H7 (cell line): ENCODE results near the gene SHISA9. TPM values are rescaled to one million over a fixed set of nuclear protein-coding genes. Genes with fewer than 3 reads are reported as not detected.

Experiments used
- DNase-seq: peaks from one replicate; pipeline ENCODE4 v3.0.0; 2012
- H3K27me3 ChIP-seq: 2 replicates; pipeline ENCODE4 v1.6.0; 2011; ENCODE audit warnings: mild to moderate bottlenecking, low read length; ENCODE audit not compliant: control insufficient read depth, insufficient read depth
- H3K36me3 ChIP-seq: replicated peaks from 2 replicates; pipeline ENCODE4 v1.5.1; 2011; ENCODE audit warnings: low read length; ENCODE audit not compliant: control insufficient read depth, insufficient read depth
- H3K4me3 ChIP-seq: 2 replicates; pipeline ENCODE4 v1.5.1; 2011; ENCODE audit warnings: low read depth, mild to moderate bottlenecking, control low read depth, low read length, moderate library complexity; ENCODE audit not compliant: insufficient read depth
- total RNA-seq: library from RNA; depleted of rRNA; stranded (reverse); fragments of >200 nt; shearing (Covaris generic); gene quantifications from 2 replicates; pipeline ENCODE4 v1.2.3, GENCODE V29; 2014

SHISA9 gene
- total RNA-seq, 1 experiment from 2014 or later = 7.7 TPM

GRCh38 chr16:13104772-13105171 lies 203.4 kb downstream of the SHISA9 start:
- Histone ChIP-seq H3K36me3 (no peaks in the 10 kb centered on the region), H3K27me3 (no peaks in the 10 kb centered on the region), H3K4me3 (no peak overlapping the region)
- DNase-seq = no peak

GRCh38 chr16:13105427-13105826 lies 204.0 kb downstream of the SHISA9 start:
- Histone ChIP-seq H3K4me3 (no peak overlapping the region), H3K36me3 (no peaks in the 10 kb centered on the region), H3K27me3 (no peaks in the 10 kb centered on the region)
- no peak for DNase-seq

GRCh38 chr16:13106464-13106863 lies 205.1 kb downstream of the SHISA9 start:
- no peak for DNase-seq
- no peaks in the 10 kb centered on the region for H3K36me3 ChIP-seq
- no peaks in the 10 kb centered on the region for H3K27me3 ChIP-seq
- no peak overlapping the region for H3K4me3 ChIP-seq

GRCh38 chr16:13108126-13108525 lies 206.7 kb downstream of the SHISA9 start:
- Histone ChIP-seq H3K4me3 (no peak overlapping the region), H3K36me3 (no peaks in the 10 kb centered on the region), H3K27me3 (no peaks in the 10 kb centered on the region)
- DNase-seq = no peak

GRCh38 chr16:13109171-13109570 lies 207.8 kb downstream of the SHISA9 start:
- Histone ChIP-seq H3K4me3 (no peak overlapping the region), H3K27me3 (no peaks in the 10 kb centered on the region), H3K36me3 (no peaks in the 10 kb centered on the region)
- DNase-seq = no peak

GRCh38 chr16:13110124-13110796 lies 208.9 kb downstream of the SHISA9 start:
- Histone ChIP-seq H3K4me3 (no peak overlapping the region), H3K27me3 (no peaks in the 10 kb centered on the region), H3K36me3 (no peaks in the 10 kb centered on the region)
- peak; percentile 6 for DNase-seq

GRCh38 chr16:13111747-13112146 lies 210.3 kb downstream of the SHISA9 start:
- Histone ChIP-seq H3K27me3 (no peaks in the 10 kb centered on the region), H3K36me3 (no peaks in the 10 kb centered on the region), H3K4me3 (no peak overlapping the region)
- DNase-seq = no peak

- no peak for DNase-seq
- Histone ChIP-seq H3K36me3 (no peaks in the 10 kb centered on the region), H3K4me3 (no peak overlapping the region), H3K27me3 (no peaks in the 10 kb centered on the region)
Observed at GRCh38 chr16:13113741-13114140, 212.3 kb downstream of the SHISA9 start.

GRCh38 chr16:13118091-13118490 lies 216.7 kb downstream of the SHISA9 start:
- H3K27me3 ChIP-seq = no peaks in the 10 kb centered on the region
- DNase-seq = no peak
- H3K36me3 ChIP-seq = no peaks in the 10 kb centered on the region
- no peak overlapping the region for H3K4me3 ChIP-seq

GRCh38 chr16:13120091-13120490 lies 218.7 kb downstream of the SHISA9 start:
- H3K36me3 ChIP-seq = no peaks in the 10 kb centered on the region
- DNase-seq = no peak
- H3K4me3 ChIP-seq = no peak overlapping the region
- no peaks in the 10 kb centered on the region for H3K27me3 ChIP-seq

- Histone ChIP-seq H3K27me3 (no peaks in the 10 kb centered on the region), H3K36me3 (no peaks in the 10 kb centered on the region), H3K4me3 (no peak overlapping the region)
- DNase-seq = peak; percentile 11
Observed at GRCh38 chr16:13120557-13120956, 219.2 kb downstream of the SHISA9 start.

- Histone ChIP-seq H3K27me3 (no peaks in the 10 kb centered on the region), H3K4me3 (no peak overlapping the region), H3K36me3 (no peaks in the 10 kb centered on the region)
- DNase-seq = no peak
Observed at GRCh38 chr16:13123991-13124390, 222.6 kb downstream of the SHISA9 start.

GRCh38 chr16:13127144-13127543 lies 225.7 kb downstream of the SHISA9 start:
- Histone ChIP-seq H3K4me3 (no peak overlapping the region), H3K36me3 (no peaks in the 10 kb centered on the region), H3K27me3 (no peaks in the 10 kb centered on the region)
- no peak for DNase-seq

GRCh38 chr16:13130586-13130985 lies 229.2 kb downstream of the SHISA9 start:
- Histone ChIP-seq H3K36me3 (no peaks in the 10 kb centered on the region), H3K4me3 (no peak overlapping the region), H3K27me3 (no peaks in the 10 kb centered on the region)
- no peak for DNase-seq

- no peaks in the 10 kb centered on the region; the same call in 1 of the 2 replicates for H3K27me3 ChIP-seq
- no peak overlapping the region for H3K4me3 ChIP-seq
- no peak for DNase-seq
- H3K36me3 ChIP-seq = no peaks in the 10 kb centered on the region
Observed at GRCh38 chr16:13134836-13135235, 233.4 kb downstream of the SHISA9 start.

- Histone ChIP-seq H3K4me3 (no peak overlapping the region), H3K27me3 (no peaks in the 10 kb centered on the region; the same call in 1 of the 2 replicates), H3K36me3 (no peaks in the 10 kb centered on the region)
- DNase-seq = no peak
Observed at GRCh38 chr16:13136901-13137300, 235.5 kb downstream of the SHISA9 start.
